Measurements from ENCODE around the gene SPATA2. TPM values are rescaled to one million over a fixed set of nuclear protein-coding genes. Genes with fewer than 3 reads are reported as not detected.

The SPATA2 gene
- total RNA-seq, 4 donors from 2014 or later, result 1.7 to 3.0 (median 1.9) TPM

GRCh38 chr20:49913399-49914047 is 1.8 kb downstream of the SPATA2 start:
- TF ChIP-seq CTCF (IDR thresholded peaks at IDR 0.05; ENCODE audit: low read depth), result no peak

GRCh38 chr20:49910340-49910706 is 5.0 kb downstream of the SPATA2 start:
- no peak for TF ChIP-seq CTCF (IDR thresholded peaks at IDR 0.05; ENCODE audit: low read depth)

- no peak for TF ChIP-seq CTCF (IDR thresholded peaks at IDR 0.05; ENCODE audit: low read depth)
These were observed 5.6 kb downstream of the SPATA2 start for GRCh38 chr20:49909499-49910339.

GRCh38 chr20:49908258-49908565 is 7.1 kb downstream of the SPATA2 start:
- TF ChIP-seq CTCF (IDR thresholded peaks at IDR 0.05; ENCODE audit: low read depth), result no peak

- TF ChIP-seq CTCF (IDR thresholded peaks at IDR 0.05; ENCODE audit: low read depth), result no peak
These were observed 7.7 kb downstream of the SPATA2 start for GRCh38 chr20:49907405-49908257.

GRCh38 chr20:49906615-49907154 is 8.6 kb downstream of the SPATA2 start:
- no peak for TF ChIP-seq CTCF (IDR thresholded peaks at IDR 0.05; ENCODE audit: low read depth)

Measured in subcutaneous adipose tissue (tissue), 4 donors.